Vagina (tissue), 2 donors: ENCODE measurements around the gene ROGDI. TPM values are rescaled to one million over a fixed set of nuclear protein-coding genes. Genes with fewer than 3 reads are reported as not detected.

ENCODE experiments used
- DNase-seq, 2 donors: peaks; one replicate each; pipeline ENCODE4 v3.0.0-alpha.2; 2017; ENCODE audit errors: extremely low spot score in 2 of 2
- H3K27ac ChIP-seq: fragments of 200-600 bp; sonication (generic); one replicate; pipeline ENCODE4 v1.5.1; 2019
- H3K27me3 ChIP-seq: fragments of 200-600 bp; sonication (generic); one replicate; pipeline ENCODE4 v1.5.1; 2019
- H3K36me3 ChIP-seq, 2 donors: fragments of 200-600 bp; sonication (generic); one replicate each; pipeline ENCODE4 v1.5.1; 2017 to 2019
- H3K4me1 ChIP-seq: fragments of 200-600 bp; sonication (generic); one replicate; pipeline ENCODE4 v1.5.1; 2019
- H3K4me3 ChIP-seq, 2 donors: fragments of 200-600 bp; sonication (generic); 1 replicate in 1 of 2; 2 replicates in 1 of 2; pipeline ENCODE4 v1.5.1; 2016 to 2019
- H3K9me3 ChIP-seq: fragments of 200-600 bp; sonication (generic); one replicate; pipeline ENCODE4 v1.5.1; 2019
- POLR2A ChIP-seq, 2 donors: fragments of 450-650 bp; IDR thresholded peaks; one replicate each; pipeline ENCODE4 v1.6.1; 2017; ENCODE audit warnings: antibody characterized with exemption in 2 of 2, mild to moderate bottlenecking in 2 of 2, moderate library complexity in 2 of 2
- POLR2AphosphoS5 ChIP-seq, 2 donors: sonication (generic); formaldehyde crosslinking; IDR thresholded peaks; one replicate each; pipeline ENCODE4 v1.9.0; 2017; ENCODE audit warnings: antibody characterized with exemption in 2 of 2, mild to moderate bottlenecking in 2 of 2, low read depth in 1 of 2; ENCODE audit not compliant: insufficient read depth in 1 of 2
- intact Hi-C: fragments of 100-400 bp; cut with DNase I; formaldehyde crosslinking; loops from one replicate; pipeline ENCODE4 v1.15.1; 2023
- total RNA-seq: library from RNA; depleted of rRNA; stranded (reverse); fragments of >200 nt; gene quantifications from one replicate; pipeline ENCODE4 v1.2.3, GENCODE V29; 2016
- TF ChIP-seq, protein P1 (sequence below), 3 experiments: fragments of 450-650 bp in 2 of 3; fragments of 200-600 bp in 1 of 3; sonication (generic) in 1 of 3; IDR thresholded peaks; one replicate each; pipeline ENCODE4 v1.5.1; 2017 to 2019; ENCODE audit warnings: antibody characterized with exemption in 3 of 3, mild to moderate bottlenecking in 2 of 3, moderate library complexity in 2 of 3

The ROGDI gene
- total RNA-seq, 1 donor from 2014 or later, result 14.0 TPM

DNA sequence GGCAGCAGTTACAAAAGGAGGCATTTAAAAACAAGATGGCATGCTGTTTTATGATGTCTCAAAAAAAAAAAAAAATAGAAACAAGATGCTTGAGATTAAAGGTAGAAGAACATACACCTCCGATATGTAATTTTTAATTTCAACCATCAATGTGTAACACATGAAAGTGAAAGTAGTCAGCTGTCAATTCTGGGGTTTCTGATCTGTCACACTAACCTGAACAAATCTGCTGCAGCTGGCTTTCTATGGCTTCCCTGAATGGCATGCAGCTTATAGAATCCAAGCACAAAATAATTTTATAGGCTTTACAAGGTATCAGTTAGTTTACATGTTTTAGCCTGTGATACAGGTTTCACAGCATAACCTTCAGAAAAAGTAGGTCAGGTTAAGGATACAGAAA lies 31.2 kb upstream of the ROGDI start:
- TF ChIP-seq, protein P1, sequence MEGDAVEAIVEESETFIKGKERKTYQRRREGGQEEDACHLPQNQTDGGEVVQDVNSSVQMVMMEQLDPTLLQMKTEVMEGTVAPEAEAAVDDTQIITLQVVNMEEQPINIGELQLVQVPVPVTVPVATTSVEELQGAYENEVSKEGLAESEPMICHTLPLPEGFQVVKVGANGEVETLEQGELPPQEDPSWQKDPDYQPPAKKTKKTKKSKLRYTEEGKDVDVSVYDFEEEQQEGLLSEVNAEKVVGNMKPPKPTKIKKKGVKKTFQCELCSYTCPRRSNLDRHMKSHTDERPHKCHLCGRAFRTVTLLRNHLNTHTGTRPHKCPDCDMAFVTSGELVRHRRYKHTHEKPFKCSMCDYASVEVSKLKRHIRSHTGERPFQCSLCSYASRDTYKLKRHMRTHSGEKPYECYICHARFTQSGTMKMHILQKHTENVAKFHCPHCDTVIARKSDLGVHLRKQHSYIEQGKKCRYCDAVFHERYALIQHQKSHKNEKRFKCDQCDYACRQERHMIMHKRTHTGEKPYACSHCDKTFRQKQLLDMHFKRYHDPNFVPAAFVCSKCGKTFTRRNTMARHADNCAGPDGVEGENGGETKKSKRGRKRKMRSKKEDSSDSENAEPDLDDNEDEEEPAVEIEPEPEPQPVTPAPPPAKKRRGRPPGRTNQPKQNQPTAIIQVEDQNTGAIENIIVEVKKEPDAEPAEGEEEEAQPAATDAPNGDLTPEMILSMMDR (IDR thresholded peaks at IDR 0.05), result no peak
- TF ChIP-seq POLR2A (IDR thresholded peaks at IDR 0.05) (no peak), POLR2AphosphoS5 (IDR thresholded peaks at IDR 0.05; ENCODE audit: insufficient read depth in 1 of 2, low read depth in 1 of 2) (no peak)
- H3K27me3 ChIP-seq, result no peaks in the 10 kb centered on the region
- H3K27ac ChIP-seq, result no peak overlapping the region
- H3K4me3 ChIP-seq, result no peak overlapping the region
- no peaks in the 10 kb centered on the region for H3K9me3 ChIP-seq
- no peaks in the 10 kb centered on the region for H3K4me1 ChIP-seq
- H3K36me3 ChIP-seq, result peaks cover 0 to 52% of the 10 kb centered on the region in 2 donors
- intact Hi-C loops, result no loop called here
- no peak for DNase-seq

DNA sequence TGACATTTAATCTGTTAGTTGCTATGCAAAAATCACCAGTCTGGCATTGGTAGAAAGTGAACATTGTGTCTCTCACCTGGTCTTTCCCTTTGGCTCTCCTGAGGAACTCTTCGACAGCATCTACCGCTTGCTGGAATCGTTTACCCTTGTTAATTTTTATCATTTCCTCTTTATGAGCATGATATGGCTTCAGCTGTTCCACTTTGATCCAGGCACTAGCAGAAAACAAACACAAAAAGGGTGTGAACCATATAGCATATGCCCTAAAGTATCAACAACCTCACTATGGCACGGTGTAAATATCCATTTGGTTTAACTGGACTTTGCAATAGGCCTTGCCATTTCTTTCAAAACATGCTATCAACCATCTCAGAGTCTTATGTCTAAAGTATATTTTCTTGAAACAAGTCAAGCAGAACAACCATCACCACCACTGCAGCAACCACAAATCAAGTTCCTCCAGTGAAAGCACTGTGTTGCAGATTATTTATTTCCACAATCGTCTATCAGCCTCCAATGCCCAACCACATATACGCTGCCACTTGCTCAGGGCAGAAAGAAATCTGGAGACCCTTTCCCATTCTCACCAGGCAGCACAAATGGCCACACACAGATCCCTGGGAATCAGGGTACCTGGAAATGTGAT lies 30.4 kb upstream of the ROGDI start:
- Histone ChIP-seq H3K36me3 (peaks cover 0 to 58% of the 10 kb centered on the region in 2 donors), H3K9me3 (no peaks in the 10 kb centered on the region), H3K4me1 (no peaks in the 10 kb centered on the region), H3K27me3 (no peaks in the 10 kb centered on the region), H3K4me3 (no peak overlapping the region), H3K27ac (no peak overlapping the region)
- intact Hi-C loops, result no loop called here
- TF ChIP-seq, protein P1 (IDR thresholded peaks at IDR 0.05), result no peak
- no peak for TF ChIP-seq POLR2AphosphoS5 (IDR thresholded peaks at IDR 0.05; ENCODE audit: insufficient read depth in 1 of 2, low read depth in 1 of 2)
- TF ChIP-seq POLR2A (IDR thresholded peaks at IDR 0.05), result no peak
- DNase-seq, result no peak

DNA sequence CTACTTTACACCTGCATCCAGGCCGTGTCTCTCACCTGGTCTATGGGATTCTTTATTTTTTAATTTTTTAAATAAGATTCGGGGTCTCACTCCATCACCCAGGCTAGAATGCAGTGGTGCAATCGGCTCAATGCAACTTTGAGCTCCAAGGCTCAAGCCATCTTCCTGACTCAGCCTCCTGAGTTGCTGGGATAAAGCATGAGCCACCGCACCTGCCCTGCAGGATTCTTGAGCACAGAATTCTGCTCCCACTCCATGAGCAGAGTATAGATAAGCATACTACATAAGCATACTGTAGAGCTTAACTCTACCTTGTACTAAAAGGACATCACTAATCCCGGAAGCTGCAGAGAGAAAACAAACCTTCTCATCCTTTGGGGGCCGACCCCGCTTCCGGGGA lies 29.2 kb upstream of the ROGDI start:
- intact Hi-C loops, result no loop called here
- H3K4me1 ChIP-seq, result no peaks in the 10 kb centered on the region
- DNase-seq, result no peak
- no peak overlapping the region for H3K4me3 ChIP-seq
- H3K36me3 ChIP-seq, result peaks cover 0 to 65% of the 10 kb centered on the region in 2 donors
- no peak for TF ChIP-seq POLR2A (IDR thresholded peaks at IDR 0.05)
- TF ChIP-seq, protein P1 (IDR thresholded peaks at IDR 0.05), result no peak
- no peak for TF ChIP-seq POLR2AphosphoS5 (IDR thresholded peaks at IDR 0.05; ENCODE audit: insufficient read depth in 1 of 2, low read depth in 1 of 2)
- H3K27ac ChIP-seq, result no peak overlapping the region
- H3K9me3 ChIP-seq, result no peaks in the 10 kb centered on the region
- H3K27me3 ChIP-seq, result no peaks in the 10 kb centered on the region

DNA sequence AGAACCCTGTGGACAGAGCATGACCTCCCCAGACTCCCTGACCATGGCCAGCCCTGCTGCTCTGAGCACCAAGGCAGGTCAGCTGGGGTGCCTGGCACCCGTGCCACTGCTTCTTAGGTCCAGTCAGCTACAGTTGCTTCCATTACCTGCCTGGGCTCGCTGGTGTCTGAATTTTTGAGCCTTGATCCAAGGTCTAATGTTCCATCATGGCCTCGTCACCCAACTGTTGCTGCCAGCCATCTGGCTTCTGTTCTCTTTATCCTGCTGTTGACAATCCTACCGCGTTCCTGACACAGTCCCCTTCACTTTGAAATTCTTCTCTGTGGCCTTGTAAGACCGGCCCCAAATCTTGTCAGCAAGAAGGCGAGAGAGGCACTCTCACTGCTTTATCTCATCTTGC lies 28.0 kb upstream of the ROGDI start:
- no peak for DNase-seq
- no peak overlapping the region for H3K27ac ChIP-seq
- TF ChIP-seq POLR2A (IDR thresholded peaks at IDR 0.05) (no peak), POLR2AphosphoS5 (IDR thresholded peaks at IDR 0.05; ENCODE audit: insufficient read depth in 1 of 2, low read depth in 1 of 2) (no peak)
- TF ChIP-seq, protein P1 (IDR thresholded peaks at IDR 0.05), result no peak
- peaks cover 0 to 55% of the 10 kb centered on the region in 2 donors for H3K36me3 ChIP-seq
- intact Hi-C loops, result no loop called here
- no peaks in the 10 kb centered on the region for H3K9me3 ChIP-seq
- H3K4me3 ChIP-seq, result no peak overlapping the region
- no peaks in the 10 kb centered on the region for H3K4me1 ChIP-seq
- no peaks in the 10 kb centered on the region for H3K27me3 ChIP-seq

DNA sequence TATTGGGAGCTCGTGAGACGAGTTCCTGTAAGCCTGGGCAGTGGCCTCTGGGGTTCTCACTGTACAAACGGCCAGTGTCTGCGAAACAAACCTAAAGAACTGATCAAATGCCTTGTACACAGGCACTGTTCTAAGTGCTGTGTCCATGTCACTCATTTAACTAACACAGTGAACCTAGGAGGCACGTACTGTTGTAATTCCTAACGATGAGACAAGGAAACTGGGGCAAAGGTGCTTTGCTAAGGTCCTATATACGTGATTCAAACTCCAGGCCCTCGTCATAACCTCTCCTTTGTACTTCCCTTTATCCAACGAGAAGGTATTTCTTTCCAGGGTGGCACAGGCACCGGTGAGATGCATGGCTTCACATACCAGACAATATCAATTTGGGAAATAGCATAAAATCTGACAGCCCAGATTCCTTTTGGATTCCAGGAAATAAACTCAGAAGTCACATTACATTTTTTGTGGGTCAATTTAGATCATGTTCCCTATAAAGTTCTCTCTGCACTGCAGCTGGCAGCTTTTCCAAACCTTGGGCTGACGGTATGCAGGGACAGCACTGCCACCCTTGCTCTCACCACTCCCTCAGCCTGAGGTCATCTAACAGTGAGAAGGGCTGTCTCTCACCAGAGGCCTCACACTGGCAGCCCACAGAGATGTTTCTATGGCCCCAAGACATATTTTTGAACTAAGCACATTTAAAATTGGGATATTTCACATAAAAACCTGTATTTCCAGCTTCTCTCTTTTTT lies 26.3 kb upstream of the ROGDI start:
- no peaks in the 10 kb centered on the region for H3K4me1 ChIP-seq
- DNase-seq, result no peak
- no peak overlapping the region for H3K27ac ChIP-seq
- H3K4me3 ChIP-seq, result no peak overlapping the region
- no peaks in the 10 kb centered on the region for H3K27me3 ChIP-seq
- no peaks in the 10 kb centered on the region for H3K9me3 ChIP-seq
- TF ChIP-seq, protein P1 (IDR thresholded peaks at IDR 0.05), result no peak
- no peak for TF ChIP-seq POLR2A (IDR thresholded peaks at IDR 0.05)
- TF ChIP-seq POLR2AphosphoS5 (IDR thresholded peaks at IDR 0.05; ENCODE audit: insufficient read depth in 1 of 2, low read depth in 1 of 2), result no peak
- intact Hi-C loops, result no loop called here
- peaks cover 0 to 57% of the 10 kb centered on the region in 2 donors for H3K36me3 ChIP-seq
